BJ (cell line): ENCODE measurements around the gene SENP5. TPM values are rescaled to one million over a fixed set of nuclear protein-coding genes. Genes with fewer than 3 reads are reported as not detected.

Experiments
- CTCF ChIA-PET: fragments of 350-600 bp; formaldehyde crosslinking; extraction: SDS; loops from one replicate; lab custom pipeline; 2021; ENCODE audit warnings: antibody characterized with exemption, inconsistent platforms; lab: Yijun Ruan, JAX
- POLR2A ChIA-PET: fragments of 300-600 bp; sonication (Branson Sonifier 250); formaldehyde crosslinking; extraction: SDS; loops from one replicate; lab custom pipeline; 2021; ENCODE audit warnings: antibody characterized with exemption; lab: Charles Lee
- DNase-seq: peaks from one replicate; pipeline ENCODE4 v3.0.0-alpha.2; 2011; ENCODE audit warnings: low read depth
- H3K27me3 ChIP-seq: 2 replicates; pipeline ENCODE4 v1.6.0; 2011; ENCODE audit warnings: low read length; ENCODE audit not compliant: control insufficient read depth, insufficient read depth
- H3K36me3 ChIP-seq: 2 replicates; pipeline ENCODE4 v1.5.1; 2011; ENCODE audit warnings: low read length; ENCODE audit not compliant: control insufficient read depth, insufficient read depth
- H3K4me3 ChIP-seq: 2 replicates; pipeline ENCODE4 v1.5.1; 2011; ENCODE audit warnings: low read depth, mild to moderate bottlenecking, control low read depth, low read length
- polyA plus RNA-seq: library from polyadenylated mRNA; depleted of rRNA; stranded (reverse); fragments of >200 nt; gene quantifications from 2 replicates; pipeline ENCODE4 v1.2.3, GENCODE V29; 2011; rRNA removed
- TF ChIP-seq, protein P1 (sequence below): IDR thresholded peaks from 2 replicates; pipeline ENCODE4 v1.5.1; 2011; ENCODE audit warnings: low read depth, mild to moderate bottlenecking, control low read depth, inconsistent platforms, low read length, moderate library complexity; ENCODE audit not compliant: insufficient read depth

Gene SENP5
- polyA plus RNA-seq, 1 experiment: 12.0 TPM

DNA sequence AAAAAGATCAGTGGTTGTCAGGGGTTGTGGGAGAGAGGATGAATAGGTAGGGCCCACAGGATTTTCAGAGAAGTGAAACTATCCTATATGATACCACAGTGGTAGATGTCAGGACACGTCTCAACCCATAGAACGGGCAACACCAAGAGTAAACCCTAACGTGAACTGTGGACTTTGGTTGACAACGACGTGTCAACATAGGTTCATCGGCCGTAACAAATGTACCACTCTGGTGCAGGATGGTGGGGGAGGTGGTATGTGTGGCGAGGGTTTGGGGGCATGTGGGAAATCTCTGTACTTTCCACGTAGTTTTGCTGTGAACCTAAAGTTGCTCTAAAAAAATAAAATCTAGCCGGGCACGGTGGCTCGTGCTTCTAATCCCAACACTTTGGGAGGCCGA lies 113.9 kb downstream of the SENP5 start:
- peaks cover 3% of the 10 kb centered on the region; the same call in 1 of the 2 replicates for H3K27me3 ChIP-seq
- H3K4me3 ChIP-seq: no peak overlapping the region
- ChIA-PET POLR2A (no interaction called here), CTCF (no interaction called here)
- TF ChIP-seq, protein P1, sequence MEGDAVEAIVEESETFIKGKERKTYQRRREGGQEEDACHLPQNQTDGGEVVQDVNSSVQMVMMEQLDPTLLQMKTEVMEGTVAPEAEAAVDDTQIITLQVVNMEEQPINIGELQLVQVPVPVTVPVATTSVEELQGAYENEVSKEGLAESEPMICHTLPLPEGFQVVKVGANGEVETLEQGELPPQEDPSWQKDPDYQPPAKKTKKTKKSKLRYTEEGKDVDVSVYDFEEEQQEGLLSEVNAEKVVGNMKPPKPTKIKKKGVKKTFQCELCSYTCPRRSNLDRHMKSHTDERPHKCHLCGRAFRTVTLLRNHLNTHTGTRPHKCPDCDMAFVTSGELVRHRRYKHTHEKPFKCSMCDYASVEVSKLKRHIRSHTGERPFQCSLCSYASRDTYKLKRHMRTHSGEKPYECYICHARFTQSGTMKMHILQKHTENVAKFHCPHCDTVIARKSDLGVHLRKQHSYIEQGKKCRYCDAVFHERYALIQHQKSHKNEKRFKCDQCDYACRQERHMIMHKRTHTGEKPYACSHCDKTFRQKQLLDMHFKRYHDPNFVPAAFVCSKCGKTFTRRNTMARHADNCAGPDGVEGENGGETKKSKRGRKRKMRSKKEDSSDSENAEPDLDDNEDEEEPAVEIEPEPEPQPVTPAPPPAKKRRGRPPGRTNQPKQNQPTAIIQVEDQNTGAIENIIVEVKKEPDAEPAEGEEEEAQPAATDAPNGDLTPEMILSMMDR: no peak
- DNase-seq: no peak
- no peaks in the 10 kb centered on the region for H3K36me3 ChIP-seq

- CTCF ChIA-PET: no interaction called here
Measured at GRCh38 chr3:196983186-196983585, 115.5 kb downstream of the SENP5 start.

More at GRCh38 chr3:196983186-196983585, 115.5 kb downstream of the SENP5 start:
- TF ChIP-seq, protein P1: no peak
- Histone ChIP-seq H3K27me3 (peaks cover 6% of the 10 kb centered on the region), H3K4me3 (no peak overlapping the region), H3K36me3 (no peaks in the 10 kb centered on the region)
- DNase-seq: no peak
- POLR2A ChIA-PET: interaction anchor here (0.8 kb wide), 1 partner anchor 199 kb away, joined by 5 read pairs; no protein-coding TSS in a partner anchor

Other genes with a start within 250 kb of the SENP5 start
- 0.06 and 0.07 TPM in 2 replicates for gene NRROS, start 228.2 kb upstream of the SENP5 start, polyA plus RNA-seq
- 1.9 and 2.4 TPM in 2 replicates for gene CEP19, start 155.7 kb upstream of the SENP5 start, polyA plus RNA-seq
- gene PIGX, start 155.5 kb upstream of the SENP5 start, polyA plus RNA-seq: 7.8 and 18.5 TPM in 2 replicates
- gene PAK2, start 128.1 kb upstream of the SENP5 start, polyA plus RNA-seq: 31.7 and 48.0 TPM in 2 replicates
- gene NCBP2, start 74.6 kb downstream of the SENP5 start, polyA plus RNA-seq: 39.9 and 58.6 TPM in 2 replicates
- gene PIGZ, start 100.9 kb downstream of the SENP5 start, polyA plus RNA-seq: 3.8 and 7.0 TPM in 2 replicates
- 1.5 and 1.8 TPM in 2 replicates for gene MELTF, start 161.9 kb downstream of the SENP5 start, polyA plus RNA-seq